ENCODE data around the gene SLC30A9.

Gene SLC30A9

DNA sequence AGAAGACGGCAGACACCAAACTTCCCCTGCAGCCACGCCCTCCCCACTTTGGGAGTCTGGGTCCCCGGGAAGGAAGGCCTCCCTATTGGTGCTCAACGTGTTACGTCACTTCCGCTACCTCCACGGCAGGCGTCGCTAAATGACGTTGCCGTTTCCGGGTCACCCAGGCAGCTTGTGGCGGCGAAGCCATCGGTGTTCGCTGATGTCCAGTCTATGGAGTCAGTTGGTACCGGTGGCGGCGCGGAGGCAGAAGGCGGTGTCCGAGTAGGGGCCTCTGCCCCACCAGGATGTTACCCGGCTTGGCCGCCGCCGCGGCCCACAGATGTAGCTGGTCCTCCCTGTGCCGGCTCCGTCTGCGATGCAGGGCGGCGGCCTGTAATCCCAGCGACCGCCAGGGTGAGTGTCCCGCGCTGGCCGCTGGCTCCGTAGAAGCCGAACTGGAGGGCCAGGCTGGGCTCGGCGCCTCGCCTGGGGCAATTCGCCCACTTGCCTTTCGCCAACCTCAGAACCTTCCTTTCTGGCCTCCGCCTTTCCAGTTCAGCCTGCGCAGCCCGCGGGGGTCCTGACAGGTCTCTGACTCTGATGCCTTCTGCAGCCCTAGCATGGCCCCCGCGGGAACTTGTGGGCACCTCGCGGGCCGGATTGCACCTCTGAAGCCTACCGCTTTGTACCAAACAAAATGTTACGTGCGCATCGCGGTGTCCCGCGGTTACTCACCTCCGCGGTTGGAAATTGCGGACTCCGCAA lies at the start of gene SLC30A9:
Gene SLC30A9, plus strand, starts transcription at position 166 of the 747 bp plus-strand sequence. Its CDS starts 122 bp downstream, at position 288.
- DNase-seq = peak; percentile 94

DNA sequence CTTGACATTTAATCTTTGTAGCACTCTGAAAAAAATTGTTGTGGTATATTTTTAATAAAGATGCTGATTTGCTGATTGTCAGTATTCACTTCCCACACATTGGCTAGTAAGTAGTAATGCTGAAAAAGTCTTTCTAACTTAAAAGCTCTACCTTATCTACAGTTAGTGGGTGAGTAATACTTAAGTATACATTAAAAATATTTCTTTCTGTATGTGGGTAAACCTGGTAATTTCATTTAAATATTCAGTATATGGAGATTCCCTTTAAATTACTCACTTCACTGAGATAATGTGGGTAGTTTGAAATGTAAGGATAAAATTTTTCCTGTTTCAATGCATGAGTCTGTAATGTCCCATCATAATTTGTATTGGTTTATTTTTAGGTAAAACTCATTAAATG lies 49.5 kb upstream of the SLC30A9 start:
- DNase-seq = no peak

DNA sequence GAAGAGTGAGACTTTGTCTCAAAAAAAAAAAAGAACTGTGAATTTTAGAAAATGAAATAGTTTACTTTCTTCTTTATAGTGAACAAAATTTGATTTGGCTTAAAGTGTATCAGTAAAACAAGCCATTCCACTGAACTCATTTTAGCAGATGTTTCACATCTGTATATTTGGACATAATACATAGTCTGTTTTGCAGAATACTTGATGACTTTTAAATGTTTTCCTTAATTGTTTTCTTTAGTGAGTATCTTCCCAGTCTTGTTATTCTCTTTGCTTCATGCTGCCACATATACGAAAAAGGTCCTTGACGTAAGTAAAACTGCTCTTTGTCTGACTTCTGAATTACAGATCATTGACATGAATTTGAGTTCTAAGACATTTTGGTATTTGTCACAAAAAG lies 46.8 kb upstream of the SLC30A9 start:
- no peak for DNase-seq

DNA sequence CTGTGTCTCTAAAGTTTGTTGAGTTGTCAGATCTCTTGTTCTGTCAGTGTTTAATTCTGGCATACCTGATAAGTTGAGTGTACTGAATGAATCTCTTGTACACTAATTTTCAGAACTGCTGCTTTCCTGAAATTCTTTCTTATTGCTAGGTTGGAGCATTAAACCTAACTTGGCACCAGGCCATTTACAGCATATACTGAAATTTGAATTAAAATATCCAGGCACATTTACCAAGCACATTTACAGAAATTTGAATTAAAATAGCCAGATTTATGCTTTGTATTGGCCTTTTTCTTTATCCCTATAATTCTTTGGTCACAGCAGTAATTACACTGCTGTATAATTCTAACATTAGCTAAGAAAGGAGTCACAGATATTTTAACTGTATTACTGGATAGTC lies 46.2 kb upstream of the SLC30A9 start:
- DNase-seq = no peak

DNA sequence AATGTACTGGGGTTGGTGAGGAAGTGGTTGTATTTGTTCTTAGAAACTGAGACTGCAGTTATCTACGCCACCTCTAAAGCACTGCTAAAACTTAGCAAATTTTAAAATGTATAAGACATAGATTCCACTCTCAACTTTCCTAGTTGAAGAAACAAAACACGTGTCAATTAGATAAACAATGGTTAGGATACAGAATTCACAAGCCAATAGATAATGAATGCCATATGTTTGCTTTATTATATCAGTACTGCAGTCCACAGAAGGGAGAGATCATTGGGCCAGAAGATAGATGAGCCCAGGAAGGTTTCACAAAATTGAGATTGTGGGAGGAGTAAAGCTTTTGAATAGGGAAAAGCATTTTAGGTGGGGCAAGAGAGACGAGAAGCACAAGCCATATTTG lies 40.8 kb upstream of the SLC30A9 start:
- DNase-seq = no peak

DNA sequence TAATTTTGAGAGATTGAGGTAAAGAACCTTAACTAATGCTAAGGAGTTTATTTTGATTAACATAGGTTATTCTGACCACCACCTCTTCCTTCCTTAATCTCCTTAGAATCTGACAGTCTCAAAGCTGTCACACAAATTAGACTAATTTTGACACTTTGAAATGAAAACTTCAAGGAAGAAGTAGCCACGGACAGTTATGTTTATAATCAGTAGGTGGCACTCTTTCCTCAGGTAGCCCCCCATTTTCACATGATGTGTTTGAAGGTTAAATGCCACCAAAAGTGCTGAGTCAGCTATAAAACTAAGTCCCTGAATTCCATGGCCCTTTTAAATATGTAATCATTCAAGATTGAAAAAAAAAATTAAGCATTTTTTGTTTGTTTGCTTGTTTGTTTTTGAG lies 32.7 kb upstream of the SLC30A9 start:
- peak; percentile 28 for DNase-seq

DNA sequence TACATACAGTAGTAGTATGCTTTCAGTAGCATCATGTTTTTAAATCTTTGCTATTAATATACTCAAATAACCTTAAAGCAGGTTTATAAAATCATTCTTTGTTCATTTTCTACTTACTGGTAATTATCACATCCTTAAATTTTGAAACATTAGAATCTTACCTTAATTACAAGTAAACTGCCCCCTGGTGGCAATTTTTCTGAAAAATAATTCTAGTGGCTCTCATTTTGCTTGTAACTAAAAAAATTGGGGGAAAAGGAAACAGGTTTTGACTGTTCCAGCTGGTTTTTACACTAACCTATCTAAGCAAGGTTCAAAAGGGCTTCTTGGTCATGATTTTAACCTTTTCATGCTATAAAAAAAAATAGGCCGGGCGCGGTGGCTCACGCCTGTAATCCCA lies 27.2 kb upstream of the SLC30A9 start:
- peak; percentile 24 for DNase-seq

DNA sequence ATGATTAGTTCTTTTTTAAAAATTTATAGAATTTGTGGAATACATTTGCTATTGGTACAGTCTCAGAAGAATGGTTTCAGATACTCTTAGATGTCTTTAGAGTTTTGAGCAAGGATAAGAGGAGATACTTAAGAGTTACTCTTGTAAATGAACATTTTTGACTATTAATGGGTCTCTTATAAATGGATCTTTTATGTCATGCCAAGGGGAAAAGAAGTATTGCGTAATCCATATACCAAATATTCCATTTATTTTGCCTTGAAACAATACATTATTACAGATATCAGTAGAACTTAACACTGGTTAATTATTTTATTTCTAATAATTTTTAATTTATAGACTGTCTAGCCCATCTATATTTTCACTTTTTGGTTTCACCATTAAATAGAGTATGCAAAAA lies 25.9 kb upstream of the SLC30A9 start:
- no peak for DNase-seq

DNA sequence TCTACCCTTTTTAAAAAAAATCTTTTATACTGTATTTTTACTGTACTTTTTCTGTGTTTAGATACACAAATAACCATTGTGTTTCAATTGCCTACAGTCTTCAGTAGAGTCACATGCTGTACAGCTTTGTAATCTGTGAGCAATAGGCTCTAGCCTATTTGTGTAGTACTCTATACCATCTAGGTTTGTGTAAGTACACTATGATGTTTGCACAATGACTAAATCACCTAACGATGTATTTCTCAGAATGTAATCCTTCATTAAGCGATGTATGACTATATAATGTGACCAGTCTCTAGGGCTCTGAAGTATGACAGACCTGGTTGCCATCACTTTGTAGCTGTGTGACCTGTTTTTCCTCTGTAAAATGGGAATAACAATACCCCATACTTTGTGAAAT lies 22.9 kb upstream of the SLC30A9 start:
- DNase-seq = no peak

DNA sequence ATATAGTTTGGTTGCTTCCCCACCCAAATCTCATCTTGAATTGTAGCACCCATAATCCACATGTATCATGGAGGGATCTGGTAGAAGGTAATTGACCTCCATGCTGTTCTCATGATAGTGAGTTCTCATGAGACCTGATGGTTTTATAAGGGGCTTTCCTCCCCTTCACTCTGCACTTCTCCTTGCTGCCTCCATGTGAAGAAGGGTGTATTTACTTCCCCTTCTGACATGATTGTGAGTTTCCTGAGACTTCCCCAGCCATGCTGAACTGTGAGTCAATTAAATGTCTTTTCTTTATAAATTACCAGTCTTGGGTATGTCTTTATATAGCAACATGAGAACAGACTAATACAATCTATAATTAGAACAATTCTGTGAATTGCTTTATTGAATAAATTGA lies 20.7 kb upstream of the SLC30A9 start:
- no peak for DNase-seq

DNA sequence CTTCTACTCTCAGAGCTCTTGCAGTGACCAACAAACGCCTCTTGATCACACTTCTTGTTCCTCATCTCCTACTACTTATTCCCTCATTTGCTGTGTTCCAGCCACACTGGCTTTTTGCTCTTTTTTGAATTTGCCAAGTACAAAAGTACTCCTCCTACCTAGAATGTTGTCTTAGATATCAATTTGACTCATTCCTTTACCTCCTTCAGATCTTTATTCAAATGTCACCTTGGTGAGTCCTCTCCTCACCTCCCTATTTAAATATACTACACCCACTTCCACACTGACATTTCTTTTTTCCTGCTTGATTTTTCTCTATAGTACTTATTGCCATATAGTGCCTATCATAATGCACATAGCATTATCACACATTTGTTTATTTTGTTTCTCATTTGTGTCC lies 15.0 kb upstream of the SLC30A9 start:
- DNase-seq = no peak

DNA sequence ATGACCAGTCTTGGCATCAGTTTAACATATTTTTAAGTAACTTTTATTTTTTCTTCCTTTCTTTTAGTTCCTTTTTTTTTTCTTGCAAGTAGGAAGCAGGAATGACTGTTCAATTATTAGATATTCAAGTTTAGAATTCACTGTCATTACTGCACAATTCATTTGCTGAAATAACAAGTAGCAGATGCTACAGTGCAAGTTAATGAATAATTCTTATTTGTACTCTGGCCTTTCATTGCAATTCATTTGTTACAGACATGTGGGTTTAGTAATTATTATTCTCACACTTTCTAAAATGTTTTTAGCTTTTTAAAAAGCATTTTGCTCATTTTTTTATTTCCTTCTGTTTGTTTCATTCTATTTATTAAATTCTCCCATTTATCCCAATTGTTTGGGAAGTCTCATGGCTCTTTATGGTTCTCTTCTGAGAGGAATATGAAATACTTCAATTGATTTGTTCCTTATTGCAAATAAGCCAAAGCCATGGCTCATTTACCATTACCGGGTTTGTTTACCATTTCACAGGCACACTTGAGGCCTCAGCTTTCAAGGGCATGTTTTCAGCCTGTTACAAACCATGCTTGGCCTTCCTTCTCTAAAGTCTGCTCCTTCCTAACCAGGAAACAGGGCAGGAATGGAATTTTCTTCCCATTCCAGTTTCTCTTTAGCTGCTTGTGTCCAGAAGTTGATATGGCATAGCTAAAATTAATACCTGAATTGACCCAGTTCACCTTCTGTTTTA lies 13.4 kb upstream of the SLC30A9 start:
- no peak for DNase-seq

DNA sequence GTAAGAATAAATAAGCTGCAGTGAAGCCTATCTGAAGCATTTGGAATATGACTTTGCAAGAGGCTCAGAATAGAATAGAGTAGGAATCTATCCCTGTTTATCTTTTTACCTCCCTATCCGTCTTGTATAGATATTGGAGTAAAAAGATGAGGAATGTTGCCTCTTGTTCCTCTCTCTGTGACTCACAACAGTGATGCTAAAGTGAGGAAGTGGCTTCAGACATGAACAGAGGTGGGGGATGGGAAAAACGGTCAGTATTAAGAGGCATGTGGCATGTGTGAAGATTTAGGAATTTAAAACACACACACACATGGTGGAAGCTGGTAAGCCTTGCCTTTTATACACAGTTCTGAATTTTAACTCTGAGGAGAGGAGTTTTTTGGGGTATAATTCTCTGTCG lies 12.6 kb upstream of the SLC30A9 start:
- DNase-seq = peak; percentile 60

DNA sequence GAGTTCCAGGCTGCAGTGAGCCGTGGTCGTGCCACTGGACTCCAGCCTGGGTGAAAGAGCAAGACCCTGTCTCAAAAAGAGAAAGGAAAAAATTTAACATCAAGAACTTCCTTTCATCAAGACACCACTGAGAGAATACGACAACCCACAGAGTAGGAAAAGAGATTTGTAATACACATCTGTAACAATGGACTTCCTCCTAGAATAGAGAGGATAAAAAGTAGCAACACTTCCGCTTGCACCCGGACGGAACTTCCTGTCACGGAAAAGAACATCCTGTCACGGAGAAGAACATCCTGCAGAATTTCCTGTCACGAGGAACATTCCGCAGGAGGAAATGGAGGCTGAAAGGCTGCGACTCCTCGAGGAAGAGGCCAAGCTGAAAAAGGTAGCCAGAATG lies 8.9 kb upstream of the SLC30A9 start, which contains the start of gene DCAF4L1:
Gene DCAF4L1, plus strand, starts transcription at position 301 of the 400 bp plus-strand sequence. Its CDS starts 37 bp downstream, at position 338.
- no peak for DNase-seq

DNA sequence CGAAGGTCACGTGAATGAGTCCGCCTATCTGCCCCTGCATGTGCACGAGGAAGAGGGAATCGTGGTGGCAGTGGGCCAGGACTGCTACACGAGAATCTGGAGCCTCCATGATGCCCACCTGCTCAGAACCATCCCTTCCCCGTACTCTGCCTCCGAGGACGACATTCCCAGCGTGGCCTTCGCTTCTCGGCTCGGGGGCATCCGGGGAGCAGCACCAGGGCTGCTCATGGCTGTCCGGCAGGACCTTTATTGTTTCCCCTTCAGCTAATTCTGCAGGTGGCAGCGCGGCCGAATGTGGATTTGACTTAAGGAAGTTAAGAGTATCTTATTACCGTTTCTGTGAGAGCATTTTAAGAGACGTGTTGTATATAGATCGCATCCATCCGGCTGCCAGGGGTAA lies 7.6 kb upstream of the SLC30A9 start:
- DNase-seq = no peak

DNA sequence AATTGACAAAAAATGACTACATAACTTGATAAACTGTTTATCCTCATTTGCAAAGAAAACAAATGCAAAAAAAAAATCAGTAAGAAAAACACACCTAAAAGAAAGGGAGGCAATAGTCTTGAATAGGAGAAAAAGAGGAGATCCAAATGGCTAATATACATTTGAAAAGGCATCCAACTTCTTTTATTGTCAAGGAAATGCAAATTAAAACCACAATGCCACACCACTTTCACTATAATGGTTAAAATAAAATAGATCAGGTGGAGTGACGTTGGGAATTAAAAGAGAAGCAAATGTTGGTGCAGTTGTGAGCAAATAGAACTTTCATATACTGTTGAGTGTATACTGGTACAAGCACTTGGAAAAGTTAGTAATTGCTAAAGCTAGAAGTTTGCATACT lies 5.2 kb upstream of the SLC30A9 start:
- no peak for DNase-seq

DNA sequence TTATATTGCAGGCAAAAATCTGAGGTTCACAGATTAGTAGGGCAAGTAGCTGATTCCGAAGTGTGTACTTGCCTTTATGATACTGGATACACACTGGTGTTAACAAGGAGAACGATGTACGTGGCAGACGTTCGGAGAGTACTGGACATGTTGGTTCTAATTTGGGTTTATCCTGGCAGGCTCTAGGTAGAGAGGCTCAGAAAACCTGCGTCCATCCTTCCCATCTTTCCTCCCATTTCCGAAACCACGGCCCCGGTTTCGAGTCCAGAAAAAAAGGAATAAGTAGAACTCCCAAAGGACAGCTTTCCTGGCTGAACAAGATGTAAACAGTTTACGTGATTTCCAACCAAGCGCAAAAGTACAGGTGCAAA lies 351 bp upstream of the SLC30A9 start:
- DNase-seq = no peak

DNA sequence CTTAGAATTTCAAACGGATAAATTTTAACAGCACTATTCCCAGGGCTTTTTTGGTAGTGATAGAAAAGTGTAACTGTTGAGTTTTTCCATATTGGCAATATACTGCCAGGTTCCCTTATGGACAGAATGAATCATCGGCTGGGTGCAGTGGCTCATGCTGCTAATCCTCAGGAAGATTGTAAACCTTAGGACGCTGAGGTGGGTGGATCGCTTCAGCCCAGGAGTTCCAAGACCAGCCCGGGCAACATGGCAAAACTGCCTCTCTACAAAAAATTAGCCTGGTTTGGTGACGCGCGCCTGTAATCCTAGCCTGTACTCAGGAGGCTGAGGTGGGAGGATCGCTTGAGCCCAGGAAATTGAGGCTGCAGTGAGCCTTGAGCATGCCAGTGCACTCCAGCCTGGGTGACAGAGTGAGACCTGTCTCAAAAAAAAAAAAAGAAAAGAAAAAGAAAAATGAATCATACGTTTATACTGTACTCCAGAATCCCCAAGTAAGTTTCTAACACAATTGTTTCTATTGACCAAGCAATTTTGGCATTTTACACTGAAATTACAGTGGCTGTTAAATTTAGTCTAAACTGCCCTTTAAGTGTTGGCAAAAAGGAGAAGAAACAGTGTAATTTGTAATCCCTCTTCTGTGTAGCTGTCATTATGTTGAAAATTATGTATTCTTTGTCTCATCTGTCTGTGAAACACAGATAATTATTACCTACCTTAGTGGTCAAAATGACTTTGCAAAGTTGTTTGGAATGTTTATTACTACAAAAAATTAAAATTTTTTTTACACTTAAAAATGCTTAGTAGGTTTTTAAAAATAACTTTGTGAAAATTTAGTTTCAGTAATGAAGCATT lies 1.8 kb downstream of the SLC30A9 start:
- DNase-seq = peak; percentile 37

DNA sequence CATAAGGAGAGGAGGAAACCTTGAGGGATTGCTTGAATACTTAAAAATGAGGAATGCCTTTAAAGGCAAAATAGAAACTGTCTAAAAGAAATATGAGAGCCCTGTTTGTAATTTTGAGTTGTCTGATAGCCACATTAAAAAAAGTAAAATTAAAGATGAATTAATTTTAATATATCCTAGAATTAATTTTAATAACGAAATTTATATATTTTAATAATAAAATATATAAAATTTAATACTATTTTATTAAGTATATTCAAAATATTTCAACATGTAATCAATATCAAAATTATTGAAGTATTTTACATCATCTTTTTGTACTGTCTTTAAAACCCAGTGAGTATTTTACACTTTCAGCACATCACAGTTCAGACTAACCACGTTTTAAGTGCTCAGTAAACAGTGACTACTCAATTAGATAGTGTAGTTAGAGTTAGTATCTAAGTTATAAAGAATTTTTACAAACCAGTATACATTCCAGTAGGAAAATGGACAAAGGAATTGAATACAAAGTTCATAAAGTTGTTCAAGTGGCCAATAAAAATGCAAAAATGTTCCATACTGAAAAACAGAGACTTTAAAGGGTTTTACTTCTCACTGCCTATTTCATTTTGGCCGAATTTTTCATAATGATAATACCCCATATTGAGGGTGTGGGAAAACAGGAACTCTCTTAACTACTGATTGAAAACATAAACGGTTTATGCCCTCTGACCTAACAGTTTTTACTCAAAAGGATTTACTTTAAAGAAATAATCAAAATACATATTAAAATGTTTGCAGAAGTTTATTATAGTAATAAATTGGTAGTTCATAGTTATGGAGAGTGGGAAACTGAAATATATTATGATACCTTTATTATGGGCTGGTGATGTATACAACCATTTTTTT lies 2.9 kb downstream of the SLC30A9 start:
- no peak for DNase-seq

DNA sequence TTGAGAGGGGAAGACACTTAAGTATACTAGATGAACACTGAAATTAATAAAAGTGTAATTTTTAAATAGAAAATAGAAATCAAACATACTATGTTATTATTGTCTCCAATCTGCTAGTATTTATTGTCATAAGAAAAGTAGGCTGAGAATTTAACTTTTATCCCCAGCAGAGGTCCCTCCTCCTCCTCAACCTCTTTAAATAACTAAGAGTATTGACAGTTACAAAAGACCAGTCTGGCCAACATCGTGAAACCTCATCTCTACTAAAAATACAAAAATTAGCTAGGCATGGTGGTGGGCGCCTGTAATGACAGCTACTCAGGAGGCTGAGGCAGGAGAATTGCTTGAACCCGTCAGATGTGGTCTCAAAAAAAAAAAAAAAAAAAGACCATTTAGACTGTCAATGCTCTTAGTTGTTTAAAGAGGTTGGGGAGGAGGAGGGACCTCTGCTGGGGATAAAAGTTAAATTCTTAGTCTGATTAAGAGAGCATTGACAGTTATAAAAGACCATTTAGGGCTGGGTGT lies 4.2 kb downstream of the SLC30A9 start:
- no peak for DNase-seq

DNA sequence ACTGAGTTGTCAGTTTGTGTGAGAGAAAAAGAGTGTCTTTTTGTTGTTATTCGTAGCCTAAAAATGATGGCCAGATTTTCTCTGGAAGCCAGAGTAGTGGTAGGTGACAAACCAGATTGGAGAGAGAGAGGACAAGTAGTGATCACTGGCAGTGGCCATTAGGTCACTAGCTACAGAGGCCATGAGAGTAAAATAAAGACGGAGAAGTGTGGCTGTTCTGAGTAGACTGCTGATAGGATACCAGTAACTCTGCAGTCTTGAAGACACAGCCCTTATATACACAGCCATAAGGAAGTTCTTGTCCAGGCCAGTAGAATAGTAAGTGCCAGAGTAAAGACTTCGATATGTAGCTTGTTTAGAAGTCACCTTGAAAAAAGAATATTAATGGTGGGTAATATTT lies 7.7 kb downstream of the SLC30A9 start:
- no peak for DNase-seq

DNA sequence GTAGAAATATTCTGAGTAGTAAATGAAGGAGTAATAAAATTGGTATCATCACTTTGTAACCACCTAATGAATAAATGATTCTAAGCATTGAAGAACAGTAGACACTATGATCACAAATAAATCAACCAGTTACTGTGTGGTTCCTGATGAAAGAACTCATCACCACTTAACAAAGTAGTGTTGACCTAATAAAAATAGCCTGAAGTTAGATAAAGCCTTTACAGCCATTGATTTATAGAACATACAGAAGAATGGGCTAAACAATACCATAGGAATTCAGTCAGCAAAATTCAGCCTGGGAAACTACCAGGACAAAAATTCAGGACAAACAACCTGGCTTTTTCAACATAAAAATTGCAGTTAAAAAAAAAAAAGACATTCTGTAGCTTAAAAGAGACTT lies 9.0 kb downstream of the SLC30A9 start:
- DNase-seq = no peak

Data from EL (cell line).